GM18868 (cell line): ENCODE measurements around the gene FXYD2.
"Not testable (repeated sequence)": the region's sequence is repeated elsewhere in the genome, so short reads cannot be mapped to it uniquely, and the experiment has no call there.

Experiments used
- ATAC-seq: cut with Tn5 transposase; IDR thresholded peaks from one replicate; pipeline ENCODE4 v1.9.1; 2021; ENCODE audit warnings: mild to moderate bottlenecking, moderate library complexity; ENCODE audit not compliant: unreplicated experiment

FXYD2 gene

GRCh38 chr11:117824571-117825537 lies at the start of gene FXYD2:
Gene FXYD2 (minus strand): TSS chr11:117824744. CDS start chr11:117824678, 66 bp downstream.
- ATAC-seq = no peak

GRCh38 chr11:117873828-117874125 lies 49.2 kb upstream of the FXYD2 start:
- ATAC-seq = no peak

GRCh38 chr11:117872975-117873827 lies 48.7 kb upstream of the FXYD2 start:
- no peak for ATAC-seq

- ATAC-seq = no peak
Observed at GRCh38 chr11:117872420-117872961, 47.9 kb upstream of the FXYD2 start.

GRCh38 chr11:117871784-117872183 lies 47.2 kb upstream of the FXYD2 start:
- no peak for ATAC-seq

- ATAC-seq = no peak
Observed at GRCh38 chr11:117871160-117871559, 46.6 kb upstream of the FXYD2 start.

- ATAC-seq = no peak
Observed at GRCh38 chr11:117870103-117870952, 45.8 kb upstream of the FXYD2 start.

GRCh38 chr11:117869604-117870003 lies 45.1 kb upstream of the FXYD2 start:
- no peak for ATAC-seq

- ATAC-seq = no peak
Observed at GRCh38 chr11:117868815-117869561, 44.4 kb upstream of the FXYD2 start.

GRCh38 chr11:117868088-117868487 lies 43.5 kb upstream of the FXYD2 start:
- no peak for ATAC-seq

GRCh38 chr11:117866526-117866925 lies 42.0 kb upstream of the FXYD2 start:
- ATAC-seq = no peak

GRCh38 chr11:117865546-117865945 lies 41.0 kb upstream of the FXYD2 start:
- ATAC-seq = not testable (repeated sequence)

GRCh38 chr11:117863383-117863782 lies 38.8 kb upstream of the FXYD2 start:
- ATAC-seq = no peak

GRCh38 chr11:117862753-117863152 lies 38.2 kb upstream of the FXYD2 start:
- ATAC-seq = no peak

GRCh38 chr11:117862019-117862725 lies 37.6 kb upstream of the FXYD2 start:
- no peak for ATAC-seq

GRCh38 chr11:117861151-117862018 lies 36.8 kb upstream of the FXYD2 start:
- no peak for ATAC-seq

- no peak for ATAC-seq
Observed at GRCh38 chr11:117860139-117860538, 35.6 kb upstream of the FXYD2 start.

GRCh38 chr11:117859488-117860112 lies 35.1 kb upstream of the FXYD2 start:
- no peak for ATAC-seq
